ENCODE measurements around the gene ZNF280B.

DNA sequence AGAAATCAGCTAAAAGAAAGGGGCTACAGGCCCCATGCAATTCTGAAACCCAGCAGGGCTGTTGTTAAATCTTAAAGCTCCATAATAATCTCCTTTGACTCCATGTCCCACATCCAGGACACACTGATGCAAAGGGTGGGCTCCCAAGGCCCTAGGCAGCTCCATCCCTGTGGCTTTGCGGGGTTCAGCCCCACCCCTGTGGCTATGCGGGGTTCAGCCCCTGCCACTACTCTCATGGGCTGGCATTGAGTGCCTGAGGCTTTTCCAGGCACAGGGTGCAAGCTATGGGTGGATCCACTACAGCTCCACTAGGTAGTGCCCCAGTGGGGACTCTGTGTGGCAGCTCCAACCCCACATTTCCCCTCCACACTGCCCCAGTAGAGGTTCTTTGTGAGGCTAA is 20.2 kb upstream of the ZNF280B start:
- TF ChIP-seq, protein P1, sequence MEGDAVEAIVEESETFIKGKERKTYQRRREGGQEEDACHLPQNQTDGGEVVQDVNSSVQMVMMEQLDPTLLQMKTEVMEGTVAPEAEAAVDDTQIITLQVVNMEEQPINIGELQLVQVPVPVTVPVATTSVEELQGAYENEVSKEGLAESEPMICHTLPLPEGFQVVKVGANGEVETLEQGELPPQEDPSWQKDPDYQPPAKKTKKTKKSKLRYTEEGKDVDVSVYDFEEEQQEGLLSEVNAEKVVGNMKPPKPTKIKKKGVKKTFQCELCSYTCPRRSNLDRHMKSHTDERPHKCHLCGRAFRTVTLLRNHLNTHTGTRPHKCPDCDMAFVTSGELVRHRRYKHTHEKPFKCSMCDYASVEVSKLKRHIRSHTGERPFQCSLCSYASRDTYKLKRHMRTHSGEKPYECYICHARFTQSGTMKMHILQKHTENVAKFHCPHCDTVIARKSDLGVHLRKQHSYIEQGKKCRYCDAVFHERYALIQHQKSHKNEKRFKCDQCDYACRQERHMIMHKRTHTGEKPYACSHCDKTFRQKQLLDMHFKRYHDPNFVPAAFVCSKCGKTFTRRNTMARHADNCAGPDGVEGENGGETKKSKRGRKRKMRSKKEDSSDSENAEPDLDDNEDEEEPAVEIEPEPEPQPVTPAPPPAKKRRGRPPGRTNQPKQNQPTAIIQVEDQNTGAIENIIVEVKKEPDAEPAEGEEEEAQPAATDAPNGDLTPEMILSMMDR (IDR thresholded peaks at IDR 0.05 in 2 of 3, conservative IDR thresholded peaks at IDR 0.05 in 1 of 3; ENCODE audit: borderline replicate concordance in 1 of 3, insufficient read depth in 1 of 3, low read depth in 2 of 3, low read length in 2 of 3): no peak
- no peak for TF ChIP-seq POLR2A (IDR thresholded peaks at IDR 0.05; ENCODE audit: borderline replicate concordance, extremely low read depth, insufficient read depth, insufficient read length)
- TF ChIP-seq EZH2 (IDR thresholded peaks at IDR 0.05): no peak
- TF ChIP-seq JUND (IDR thresholded peaks at IDR 0.05): no peak
- TF ChIP-seq RAD21 (IDR thresholded peaks at IDR 0.05; ENCODE audit: low read depth): no peak
- no peak for TF ChIP-seq CEBPB (IDR thresholded peaks at IDR 0.05; ENCODE audit: low read depth)
- TF ChIP-seq, protein P2, sequence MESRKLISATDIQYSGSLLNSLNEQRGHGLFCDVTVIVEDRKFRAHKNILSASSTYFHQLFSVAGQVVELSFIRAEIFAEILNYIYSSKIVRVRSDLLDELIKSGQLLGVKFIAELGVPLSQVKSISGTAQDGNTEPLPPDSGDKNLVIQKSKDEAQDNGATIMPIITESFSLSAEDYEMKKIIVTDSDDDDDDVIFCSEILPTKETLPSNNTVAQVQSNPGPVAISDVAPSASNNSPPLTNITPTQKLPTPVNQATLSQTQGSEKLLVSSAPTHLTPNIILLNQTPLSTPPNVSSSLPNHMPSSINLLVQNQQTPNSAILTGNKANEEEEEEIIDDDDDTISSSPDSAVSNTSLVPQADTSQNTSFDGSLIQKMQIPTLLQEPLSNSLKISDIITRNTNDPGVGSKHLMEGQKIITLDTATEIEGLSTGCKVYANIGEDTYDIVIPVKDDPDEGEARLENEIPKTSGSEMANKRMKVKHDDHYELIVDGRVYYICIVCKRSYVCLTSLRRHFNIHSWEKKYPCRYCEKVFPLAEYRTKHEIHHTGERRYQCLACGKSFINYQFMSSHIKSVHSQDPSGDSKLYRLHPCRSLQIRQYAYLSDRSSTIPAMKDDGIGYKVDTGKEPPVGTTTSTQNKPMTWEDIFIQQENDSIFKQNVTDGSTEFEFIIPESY (IDR thresholded peaks at IDR 0.05; ENCODE audit: extremely low read depth, insufficient replicate concordance, low read length): no peak

Data from HCT116 (cell line).